Measurements from ENCODE around the gene STX19. TPM values are rescaled to one million over a fixed set of nuclear protein-coding genes. Genes with fewer than 3 reads are reported as not detected.

STX19 gene
- total and polyA plus RNA-seq, 2 donors (not counting 3 experiments of a cell fraction or from before 2014, with no cell fraction given) = not detected

DNA sequence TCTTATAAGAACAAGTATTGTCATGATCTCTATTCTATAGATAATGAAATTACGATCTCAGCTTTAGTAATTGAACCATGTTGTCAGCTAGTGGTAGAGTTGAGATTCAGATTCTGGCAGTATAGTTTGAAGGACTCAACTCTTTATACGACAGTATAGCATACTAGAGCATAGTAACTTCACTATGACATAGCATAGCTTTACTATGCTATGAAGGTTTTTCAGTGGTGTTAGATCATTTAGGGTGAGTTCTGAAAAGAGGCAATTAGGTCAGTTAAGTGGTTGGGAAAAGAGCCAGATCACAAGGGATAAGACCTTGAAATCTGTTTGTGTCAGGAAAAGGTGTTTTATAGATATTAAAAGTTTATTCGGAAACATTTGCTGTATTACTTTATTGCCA lies 8.1 kb downstream of the STX19 start:
- ChIA-PET POLR2A (no interaction called here), CTCF (interaction anchor here (1.5 kb wide), 1 partner anchor 15 kb away, joined by 5 read pairs; no protein-coding TSS in a partner anchor)
- Histone ChIP-seq H3K27ac (ENCODE audit: insufficient read depth, low read depth, low read length) (no peak overlapping the region), H3K9ac (replicated peaks; ENCODE audit: extremely low read depth, insufficient read depth, low read length) (no peak overlapping the region), H4K20me1 (replicated peaks; ENCODE audit: control insufficient read depth, extremely low read depth, insufficient read depth, low read length) (no peaks in the 10 kb centered on the region), H3K4me2 (ENCODE audit: insufficient read depth, low read length) (no peak overlapping the region), H3K27me3 (ENCODE audit: control insufficient read depth in 2 of 2, insufficient read depth in 2 of 2, low read length in 2 of 2) (no peaks in the 10 kb centered on the region), H2AFZ (ENCODE audit: low read depth, low read length) (no peak overlapping the region), H3K9me1 (replicated peaks; ENCODE audit: control insufficient read depth, extremely low read depth, insufficient read depth, low read length) (no peaks in the 10 kb centered on the region), H3K79me2 (ENCODE audit: control insufficient read depth, insufficient read depth, low read length) (no peaks in the 10 kb centered on the region), H3K4me1 (ENCODE audit: control insufficient read depth, extremely low read depth, insufficient read depth, low read length) (no peaks in the 10 kb centered on the region), H3K4me3 (replicated peaks in 1 of 3; ENCODE audit: insufficient read depth in 1 of 3, low read depth in 1 of 3, low read length in 3 of 3) (no peak overlapping the region), H3K36me3 (ENCODE audit: control insufficient read depth in 2 of 2, extremely low read depth in 1 of 2, insufficient read depth in 2 of 2, low read length in 2 of 2) (no peaks in the 10 kb centered on the region), H3K9me3 (replicated peaks; ENCODE audit: control insufficient read depth, insufficient read depth, low read length) (no peaks in the 10 kb centered on the region)
- no peak for TF ChIP-seq MYC (IDR thresholded peaks at IDR 0.05; ENCODE audit: low read depth, low read length)
- FAIRE-seq (no peak), DNase-seq (ENCODE audit: low read depth, low spot score) (no peak)
- dilution Hi-C loops (cut with MboI; ENCODE audit: extremely low pct_ligation_motif_present, low sequenced_read_pairs) (no loop called here), intact Hi-C loops (cut with micrococcal nuclease) (no loop called here)
- no TSS peak for BruUV-seq (replicated peaks)

DNA sequence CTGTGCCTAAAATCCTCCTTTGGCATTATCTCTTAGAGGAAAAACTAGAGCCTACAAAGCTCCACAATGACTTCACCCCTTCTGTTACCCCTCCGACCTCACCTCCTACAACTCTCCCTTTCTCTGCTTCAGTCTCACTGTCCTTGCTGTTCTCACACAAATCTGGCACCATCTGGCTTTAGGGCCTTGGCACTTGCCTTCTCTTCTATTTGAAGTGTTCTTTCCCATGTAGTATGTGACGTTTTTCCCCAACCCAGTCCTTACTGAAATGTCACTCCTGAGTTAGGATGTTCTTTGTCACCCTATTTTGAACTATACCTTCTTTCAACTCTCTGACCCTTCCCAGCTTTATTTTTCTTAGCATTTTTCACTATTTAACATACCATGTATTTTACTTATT lies 8.7 kb downstream of the STX19 start:
- dilution Hi-C loops (cut with MboI; ENCODE audit: extremely low pct_ligation_motif_present, low sequenced_read_pairs) = no loop called here

More for the DNA sequence above, 8.7 kb downstream of the STX19 start:
- Histone ChIP-seq H3K27ac (ENCODE audit: insufficient read depth, low read depth, low read length) (no peak overlapping the region), H3K36me3 (ENCODE audit: control insufficient read depth in 2 of 2, extremely low read depth in 1 of 2, insufficient read depth in 2 of 2, low read length in 2 of 2) (no peaks in the 10 kb centered on the region), H3K9me1 (replicated peaks; ENCODE audit: control insufficient read depth, extremely low read depth, insufficient read depth, low read length) (no peaks in the 10 kb centered on the region), H3K4me1 (ENCODE audit: control insufficient read depth, extremely low read depth, insufficient read depth, low read length) (no peaks in the 10 kb centered on the region), H3K4me3 (replicated peaks in 1 of 3; ENCODE audit: insufficient read depth in 1 of 3, low read depth in 1 of 3, low read length in 3 of 3) (no peak overlapping the region), H3K27me3 (ENCODE audit: control insufficient read depth in 2 of 2, insufficient read depth in 2 of 2, low read length in 2 of 2) (no peaks in the 10 kb centered on the region), H3K9ac (replicated peaks; ENCODE audit: extremely low read depth, insufficient read depth, low read length) (no peak overlapping the region), H3K9me3 (replicated peaks; ENCODE audit: control insufficient read depth, insufficient read depth, low read length) (no peaks in the 10 kb centered on the region), H2AFZ (ENCODE audit: low read depth, low read length) (no peak overlapping the region), H4K20me1 (replicated peaks; ENCODE audit: control insufficient read depth, extremely low read depth, insufficient read depth, low read length) (no peaks in the 10 kb centered on the region), H3K4me2 (ENCODE audit: insufficient read depth, low read length) (no peak overlapping the region), H3K79me2 (ENCODE audit: control insufficient read depth, insufficient read depth, low read length) (no peaks in the 10 kb centered on the region)
- no peak for TF ChIP-seq EZH2 (IDR thresholded peaks at IDR 0.05; ENCODE audit: borderline replicate concordance, low read depth, low read length, severe bottlenecking)
- TF ChIP-seq GATA2 (IDR thresholded peaks at IDR 0.05; ENCODE audit: insufficient read depth, insufficient read length, low read depth, low read length) = no peak
- no peak for TF ChIP-seq JUN (IDR thresholded peaks at IDR 0.05; ENCODE audit: borderline replicate concordance, insufficient read depth, insufficient read length, low read depth)
- TF ChIP-seq, protein P1, sequence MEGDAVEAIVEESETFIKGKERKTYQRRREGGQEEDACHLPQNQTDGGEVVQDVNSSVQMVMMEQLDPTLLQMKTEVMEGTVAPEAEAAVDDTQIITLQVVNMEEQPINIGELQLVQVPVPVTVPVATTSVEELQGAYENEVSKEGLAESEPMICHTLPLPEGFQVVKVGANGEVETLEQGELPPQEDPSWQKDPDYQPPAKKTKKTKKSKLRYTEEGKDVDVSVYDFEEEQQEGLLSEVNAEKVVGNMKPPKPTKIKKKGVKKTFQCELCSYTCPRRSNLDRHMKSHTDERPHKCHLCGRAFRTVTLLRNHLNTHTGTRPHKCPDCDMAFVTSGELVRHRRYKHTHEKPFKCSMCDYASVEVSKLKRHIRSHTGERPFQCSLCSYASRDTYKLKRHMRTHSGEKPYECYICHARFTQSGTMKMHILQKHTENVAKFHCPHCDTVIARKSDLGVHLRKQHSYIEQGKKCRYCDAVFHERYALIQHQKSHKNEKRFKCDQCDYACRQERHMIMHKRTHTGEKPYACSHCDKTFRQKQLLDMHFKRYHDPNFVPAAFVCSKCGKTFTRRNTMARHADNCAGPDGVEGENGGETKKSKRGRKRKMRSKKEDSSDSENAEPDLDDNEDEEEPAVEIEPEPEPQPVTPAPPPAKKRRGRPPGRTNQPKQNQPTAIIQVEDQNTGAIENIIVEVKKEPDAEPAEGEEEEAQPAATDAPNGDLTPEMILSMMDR (IDR thresholded peaks at IDR 0.05; ENCODE audit: extremely low read depth in 1 of 2, insufficient read depth in 1 of 2, low read depth in 1 of 2, low read length in 2 of 2) = no peak
- TF ChIP-seq FOS (IDR thresholded peaks at IDR 0.05; ENCODE audit: borderline replicate concordance, insufficient read depth, low read length) = no peak
- intact Hi-C loops (cut with micrococcal nuclease) = no loop called here
- FAIRE-seq (no peak), DNase-seq (ENCODE audit: low read depth, low spot score) (no peak)
- POLR2A ChIA-PET = no interaction called here
- CTCF ChIA-PET = interaction anchor here (1.5 kb wide), 1 partner anchor 15 kb away, joined by 5 read pairs; no protein-coding TSS in a partner anchor
- BruUV-seq (replicated peaks) = no TSS peak
